Activated CD8-positive, alpha-beta T cell treated with anti-CD3 and anti-CD28 coated beads, Interleukin-2, amount 10 ng/mL, durations not matched to agents 7 days and 5 days (primary cell): Measurements from ENCODE around the gene YOD1. TPM values are rescaled to one million over a fixed set of nuclear protein-coding genes. Genes with fewer than 3 reads are reported as not detected.

Experiments used
- ATAC-seq: fragments of 150-1000 bp; cut with Tn5 transposase; one replicate; pipeline ENCODE4 v1.10.0; 2021; ENCODE audit warnings: moderate library complexity
- CTCF ChIA-PET: fragments of 350-600 bp; sonication (Branson Sonifier 250); formaldehyde crosslinking; loops from one replicate; lab custom pipeline; 2021; ENCODE audit warnings: antibody characterized with exemption; lab: Charles Lee
- POLR2A ChIA-PET: fragments of 350-600 bp; sonication (Branson Sonifier 250); formaldehyde crosslinking; loops from one replicate; lab custom pipeline; 2021; ENCODE audit warnings: antibody characterized with exemption; lab: Charles Lee
- DNase-seq: peaks from one replicate; pipeline ENCODE4 v3.0.0-alpha.2; 2020
- H3K27ac Mint-ChIP-seq: one replicate; pipeline ENCODE4 v1.8.0; 2021; ENCODE audit warnings: mild to moderate bottlenecking, mixed read lengths
- H3K27me3 Mint-ChIP-seq: one replicate; pipeline ENCODE4 v1.8.0; 2021; ENCODE audit warnings: low read depth, mixed read lengths
- H3K36me3 Mint-ChIP-seq: one replicate; pipeline ENCODE4 v1.8.0; 2021; ENCODE audit warnings: low read depth, mixed read lengths
- H3K4me1 Mint-ChIP-seq: one replicate; pipeline ENCODE4 v1.8.0; 2021; ENCODE audit warnings: low read depth, mixed read lengths
- H3K4me3 Mint-ChIP-seq: one replicate; pipeline ENCODE4 v1.8.0; 2021; ENCODE audit warnings: mild to moderate bottlenecking, mixed read lengths
- H3K9me3 Mint-ChIP-seq: one replicate; pipeline ENCODE4 v1.8.0; 2022; ENCODE audit warnings: mixed read lengths; ENCODE audit not compliant: insufficient read depth
- total RNA-seq, 2 experiments: library from RNA; stranded (reverse); gene quantifications; one replicate each; pipeline ENCODE4 v1.2.3, GENCODE V29; 2021

The YOD1 gene
- total RNA-seq, 2 experiments from 2014 or later = 7.7 to 8.7 TPM

- no peak for DNase-seq
- Mint-ChIP-seq H3K9me3 (no peaks in the 10 kb centered on the region), H3K4me1 (peaks cover 6% of the 10 kb centered on the region), H3K36me3 (no peaks in the 10 kb centered on the region), H3K27ac (no peak overlapping the region), H3K4me3 (no peak overlapping the region), H3K27me3 (peaks cover 30% of the 10 kb centered on the region)
- no peak for ATAC-seq
- POLR2A ChIA-PET = interaction anchor here (0.5 kb wide), 1 partner anchor 27 kb away, joined by 4 read pairs; no protein-coding TSS in a partner anchor
- CTCF ChIA-PET = interaction anchor here (6.1 kb wide), 1 partner anchor 20 kb away, joined by 33 read pairs; no protein-coding TSS in a partner anchor
These were observed 26.5 kb downstream of the YOD1 start for GRCh38 chr1:207024202-207025145.

- peaks cover 23% of the 10 kb centered on the region for H3K27me3 Mint-ChIP-seq
- DNase-seq (no peak), ATAC-seq (no peak)
- ChIA-PET POLR2A (no interaction called here), CTCF (interaction anchor here (6.1 kb wide), 1 partner anchor 18 kb away, joined by 33 read pairs; no protein-coding TSS in a partner anchor)
- H3K9me3 Mint-ChIP-seq = no peaks in the 10 kb centered on the region
- H3K4me1 Mint-ChIP-seq = peaks cover 6% of the 10 kb centered on the region
- H3K4me3 Mint-ChIP-seq = no peak overlapping the region
- H3K36me3 Mint-ChIP-seq = no peaks in the 10 kb centered on the region
- H3K27ac Mint-ChIP-seq = no peak overlapping the region
These were observed 27.9 kb downstream of the YOD1 start for GRCh38 chr1:207022996-207023679.

- Mint-ChIP-seq H3K4me3 (no peak overlapping the region), H3K4me1 (peaks cover 6% of the 10 kb centered on the region), H3K9me3 (no peaks in the 10 kb centered on the region), H3K36me3 (no peaks in the 10 kb centered on the region), H3K27ac (no peak overlapping the region), H3K27me3 (peaks cover 16% of the 10 kb centered on the region)
- POLR2A ChIA-PET = interaction anchor here (0.5 kb wide), 1 partner anchor 13 kb away, joined by 3 read pairs; no protein-coding TSS in a partner anchor
- no peak for ATAC-seq
- no peak for DNase-seq
- CTCF ChIA-PET = interaction anchor here (1.2 to 6.1 kb wide), 4 partner anchors 8 to 28 kb away, joined by 3 to 33 read pairs (median 6); partner anchors contain the start of gene YOD1
These were observed 29.0 kb downstream of the YOD1 start for GRCh38 chr1:207021876-207022596.

DNA sequence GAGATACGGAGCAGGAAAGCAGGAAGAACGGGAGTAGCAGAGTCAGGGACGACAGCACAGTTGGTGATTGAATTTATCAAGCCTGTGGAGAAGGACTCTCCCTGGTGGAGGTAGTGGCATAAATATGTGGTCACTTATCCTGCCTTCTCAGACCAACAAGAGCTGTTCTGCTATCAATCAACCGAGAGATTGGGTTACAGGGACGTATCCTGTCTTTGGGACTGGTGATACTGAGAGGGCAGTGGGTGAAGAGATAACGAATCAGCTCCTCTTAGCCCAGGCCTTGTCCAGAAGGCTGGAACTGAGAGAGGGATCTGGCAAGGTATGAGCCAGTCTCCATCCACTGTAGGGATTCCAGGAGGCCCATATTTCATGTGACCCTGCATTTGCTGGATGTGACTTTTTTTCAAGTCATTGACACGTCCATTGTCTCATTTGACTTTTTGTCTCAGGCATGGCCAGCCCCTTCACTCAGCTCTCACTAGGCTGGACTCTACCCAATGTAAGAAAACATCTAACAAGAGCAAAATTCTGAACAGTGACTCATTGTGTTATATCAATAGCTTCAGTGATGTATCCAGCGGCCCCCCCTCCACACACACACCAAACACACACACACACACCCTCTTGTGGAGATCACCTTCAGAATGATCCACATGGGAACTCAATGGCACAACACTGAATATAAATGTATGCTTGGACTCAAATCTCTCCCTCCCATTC lies 29.7 kb downstream of the YOD1 start:
- Mint-ChIP-seq H3K36me3 (no peaks in the 10 kb centered on the region), H3K4me1 (peaks cover 6% of the 10 kb centered on the region), H3K4me3 (no peak overlapping the region), H3K27me3 (peaks cover 11% of the 10 kb centered on the region), H3K9me3 (no peaks in the 10 kb centered on the region), H3K27ac (no peak overlapping the region)
- CTCF ChIA-PET = interaction anchor here (1.0 to 6.1 kb wide), 6 partner anchors 8 to 29 kb away, joined by 3 to 33 read pairs (median 4); partner anchors contain the start of gene YOD1
- POLR2A ChIA-PET = interaction anchor here (0.5 kb wide), 1 partner anchor 13 kb away, joined by 3 read pairs; no protein-coding TSS in a partner anchor
- DNase-seq (no peak), ATAC-seq (no peak)

DNA sequence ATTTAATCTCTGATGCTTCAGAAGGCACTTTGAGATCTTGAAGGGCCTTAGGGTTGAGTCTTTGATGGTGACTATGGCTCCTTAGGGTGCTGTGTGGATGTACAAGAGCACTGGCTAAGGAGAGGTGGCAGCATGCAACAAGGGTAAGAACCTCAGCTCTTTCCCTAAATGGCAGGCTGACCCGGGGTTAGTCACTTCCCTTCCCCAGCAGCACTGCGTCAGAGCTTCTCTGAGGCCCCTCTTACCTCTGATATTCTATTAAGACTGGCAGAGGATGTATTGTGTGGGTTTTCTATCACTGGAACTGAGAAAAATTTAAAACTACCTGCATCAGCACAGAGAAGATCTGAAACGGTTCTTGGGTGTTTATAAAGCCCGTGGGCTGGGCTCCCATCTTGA lies 30.3 kb downstream of the YOD1 start:
- no peak overlapping the region for H3K27ac Mint-ChIP-seq
- H3K4me3 Mint-ChIP-seq = no peak overlapping the region
- ChIA-PET POLR2A (no interaction called here), CTCF (interaction anchor here (1.0 to 1.8 kb wide), 3 partner anchors 10 to 23 kb away, joined by 3 to 5 read pairs (median 4); no protein-coding TSS in a partner anchor)
- H3K27me3 Mint-ChIP-seq = peaks cover 12% of the 10 kb centered on the region
- no peak for DNase-seq
- H3K4me1 Mint-ChIP-seq = peaks cover 6% of the 10 kb centered on the region
- H3K9me3 Mint-ChIP-seq = no peaks in the 10 kb centered on the region
- no peaks in the 10 kb centered on the region for H3K36me3 Mint-ChIP-seq
- ATAC-seq = no peak

GRCh38 chr1:207020065-207020708 lies 30.8 kb downstream of the YOD1 start:
- ChIA-PET CTCF (interaction anchor here (1.0 to 1.8 kb wide), 3 partner anchors 15 to 30 kb away, joined by 3 to 5 read pairs (median 4); no protein-coding TSS in a partner anchor), POLR2A (no interaction called here)
- H3K27me3 Mint-ChIP-seq = peaks cover 10% of the 10 kb centered on the region
- ATAC-seq = no peak
- no peak overlapping the region for H3K4me3 Mint-ChIP-seq
- H3K36me3 Mint-ChIP-seq = no peaks in the 10 kb centered on the region
- H3K27ac Mint-ChIP-seq = no peak overlapping the region
- no peak for DNase-seq
- H3K9me3 Mint-ChIP-seq = no peaks in the 10 kb centered on the region
- H3K4me1 Mint-ChIP-seq = peaks cover 6% of the 10 kb centered on the region

DNA sequence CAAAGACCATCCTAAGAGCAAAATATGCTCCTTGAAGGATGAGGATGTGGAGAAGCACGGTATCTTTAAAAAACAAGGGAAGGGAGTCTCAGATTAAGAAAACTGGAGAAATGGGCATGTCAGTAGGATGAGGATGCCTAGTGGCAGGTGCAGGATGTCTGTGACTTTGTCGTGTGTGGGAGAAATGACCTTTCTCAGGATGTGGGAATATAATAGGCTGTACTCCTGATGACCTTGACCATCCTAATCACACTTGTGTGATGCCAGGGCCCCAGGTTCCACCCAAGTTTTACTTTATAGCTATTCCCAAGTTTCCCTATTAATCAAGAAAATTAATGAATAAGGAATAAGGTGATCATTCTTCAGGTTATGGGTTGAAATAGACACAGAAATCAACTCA lies 31.3 kb downstream of the YOD1 start:
- ChIA-PET CTCF (interaction anchor here (1.3 to 2.3 kb wide), 2 partner anchors 14 to 31 kb away, joined by 4 to 14 read pairs; no protein-coding TSS in a partner anchor), POLR2A (no interaction called here)
- Mint-ChIP-seq H3K4me3 (no peak overlapping the region), H3K4me1 (peaks cover 4% of the 10 kb centered on the region), H3K27ac (no peak overlapping the region), H3K9me3 (no peaks in the 10 kb centered on the region), H3K27me3 (peaks cover 13% of the 10 kb centered on the region), H3K36me3 (no peaks in the 10 kb centered on the region)
- ATAC-seq (no peak), DNase-seq (no peak)

DNA sequence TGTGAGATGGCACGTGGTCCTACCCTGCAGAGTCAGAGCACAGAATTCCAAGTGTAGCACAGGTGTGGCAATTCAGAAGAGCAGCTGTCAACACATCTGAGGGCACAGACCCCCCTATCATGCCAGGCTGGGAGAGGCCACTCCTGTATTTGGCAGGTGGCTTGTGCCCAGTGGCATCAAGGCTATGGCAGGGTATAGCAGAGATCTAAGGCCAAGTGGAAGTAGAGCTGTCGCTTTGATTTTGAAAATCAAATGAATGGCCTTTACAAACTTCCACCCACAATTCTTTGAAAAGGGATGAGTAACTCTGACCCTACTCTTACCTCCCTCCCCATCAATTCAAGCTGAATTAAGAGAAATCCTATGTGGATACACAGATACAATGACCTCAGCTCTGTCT lies 31.8 kb downstream of the YOD1 start:
- Mint-ChIP-seq H3K4me1 (no peaks in the 10 kb centered on the region), H3K27ac (no peak overlapping the region), H3K4me3 (no peak overlapping the region), H3K36me3 (no peaks in the 10 kb centered on the region), H3K27me3 (peaks cover 17% of the 10 kb centered on the region), H3K9me3 (no peaks in the 10 kb centered on the region)
- POLR2A ChIA-PET = no interaction called here
- CTCF ChIA-PET = interaction anchor here (1.3 to 2.3 kb wide), 2 partner anchors 14 to 31 kb away, joined by 4 to 14 read pairs; no protein-coding TSS in a partner anchor
- ATAC-seq = no peak
- DNase-seq = no peak

- ATAC-seq = no peak
- ChIA-PET CTCF (interaction anchor here (2.3 kb wide), 1 partner anchor 13 kb away, joined by 14 read pairs; no protein-coding TSS in a partner anchor), POLR2A (no interaction called here)
- DNase-seq = no peak
- Mint-ChIP-seq H3K27ac (no peak overlapping the region), H3K27me3 (peaks cover 20% of the 10 kb centered on the region), H3K36me3 (no peaks in the 10 kb centered on the region), H3K4me3 (no peak overlapping the region), H3K4me1 (no peaks in the 10 kb centered on the region), H3K9me3 (no peaks in the 10 kb centered on the region)
These were observed 32.3 kb downstream of the YOD1 start for GRCh38 chr1:207018707-207019106.
